ENCODE measurements around the gene FTCDNL1.

DNA sequence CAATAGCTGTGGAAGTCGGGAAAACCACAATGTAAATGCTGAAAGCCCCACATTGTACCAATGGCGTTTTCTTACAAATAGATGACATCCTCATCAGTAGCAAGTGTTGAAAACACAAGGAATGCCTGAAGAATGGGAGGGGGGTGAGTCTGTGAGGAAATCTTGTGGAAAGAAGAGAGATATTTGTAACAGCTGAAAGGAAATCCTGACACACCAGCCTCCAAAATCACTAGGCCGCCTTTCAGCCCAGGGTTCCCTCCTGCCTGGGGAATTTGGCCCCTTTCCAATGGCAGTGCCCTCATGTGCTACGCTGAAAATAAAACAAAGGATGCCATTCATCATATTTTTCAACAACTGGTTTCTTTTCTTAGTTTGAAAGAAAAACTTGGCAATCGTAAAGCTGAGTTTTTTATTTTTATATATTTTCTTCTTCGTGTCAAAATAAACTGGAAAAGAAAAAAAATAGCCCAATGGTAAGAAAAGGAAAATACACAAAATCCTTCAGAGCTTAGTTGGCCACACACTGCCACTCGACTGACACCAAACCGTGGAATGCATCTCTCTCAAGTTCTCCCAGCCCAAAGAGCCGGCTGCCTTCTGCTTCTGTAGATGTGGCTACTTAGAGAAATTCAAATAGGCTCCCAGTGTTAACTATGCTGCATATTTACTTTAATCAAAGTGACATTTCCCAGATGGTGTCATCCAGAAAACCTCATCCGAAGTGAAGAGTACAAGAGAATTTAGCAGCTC, 52.0 kb downstream of the FTCDNL1 start:
- TF ChIP-seq, protein P1, sequence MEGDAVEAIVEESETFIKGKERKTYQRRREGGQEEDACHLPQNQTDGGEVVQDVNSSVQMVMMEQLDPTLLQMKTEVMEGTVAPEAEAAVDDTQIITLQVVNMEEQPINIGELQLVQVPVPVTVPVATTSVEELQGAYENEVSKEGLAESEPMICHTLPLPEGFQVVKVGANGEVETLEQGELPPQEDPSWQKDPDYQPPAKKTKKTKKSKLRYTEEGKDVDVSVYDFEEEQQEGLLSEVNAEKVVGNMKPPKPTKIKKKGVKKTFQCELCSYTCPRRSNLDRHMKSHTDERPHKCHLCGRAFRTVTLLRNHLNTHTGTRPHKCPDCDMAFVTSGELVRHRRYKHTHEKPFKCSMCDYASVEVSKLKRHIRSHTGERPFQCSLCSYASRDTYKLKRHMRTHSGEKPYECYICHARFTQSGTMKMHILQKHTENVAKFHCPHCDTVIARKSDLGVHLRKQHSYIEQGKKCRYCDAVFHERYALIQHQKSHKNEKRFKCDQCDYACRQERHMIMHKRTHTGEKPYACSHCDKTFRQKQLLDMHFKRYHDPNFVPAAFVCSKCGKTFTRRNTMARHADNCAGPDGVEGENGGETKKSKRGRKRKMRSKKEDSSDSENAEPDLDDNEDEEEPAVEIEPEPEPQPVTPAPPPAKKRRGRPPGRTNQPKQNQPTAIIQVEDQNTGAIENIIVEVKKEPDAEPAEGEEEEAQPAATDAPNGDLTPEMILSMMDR (IDR thresholded peaks at IDR 0.05) = no peak
- TF ChIP-seq POLR2A (IDR thresholded peaks at IDR 0.05) = no peak
